SKM-1 (cell line): Measurements from ENCODE around the gene SLC13A1.
"Not testable (repeated sequence)": the region's sequence is repeated elsewhere in the genome, so short reads cannot be mapped to it uniquely, and the experiment has no call there.

ENCODE experiments used
- DNase-seq: peaks from one replicate; lab custom pipeline; 2025; ENCODE audit not compliant: unreplicated experiment; lab: John Stamatoyannopoulos, UW

The SLC13A1 gene

GRCh38 chr7:123126691-123127090 lies 73.1 kb downstream of the SLC13A1 start:
- DNase-seq, result no peak

GRCh38 chr7:123126171-123126570 lies 73.6 kb downstream of the SLC13A1 start:
- DNase-seq, result no peak

GRCh38 chr7:123125231-123125630 lies 74.5 kb downstream of the SLC13A1 start:
- DNase-seq, result no peak

GRCh38 chr7:123122916-123123315 lies 76.9 kb downstream of the SLC13A1 start:
- no peak for DNase-seq

GRCh38 chr7:123120286-123120685 lies 79.5 kb downstream of the SLC13A1 start:
- DNase-seq, result no peak

- DNase-seq, result no peak
Measured at GRCh38 chr7:123115331-123115730, 84.4 kb downstream of the SLC13A1 start.

- DNase-seq, result no peak
Measured at GRCh38 chr7:123114288-123114687, 85.5 kb downstream of the SLC13A1 start.

- no peak for DNase-seq
Measured at GRCh38 chr7:123112833-123113232, 86.9 kb downstream of the SLC13A1 start.

- no peak for DNase-seq
Measured at GRCh38 chr7:123099712-123100111, 100.1 kb downstream of the SLC13A1 start.

GRCh38 chr7:123096976-123097375 lies 102.8 kb downstream of the SLC13A1 start:
- no peak for DNase-seq

GRCh38 chr7:123096434-123096833 lies 103.3 kb downstream of the SLC13A1 start:
- DNase-seq, result no peak

GRCh38 chr7:123090456-123090855 lies 109.3 kb downstream of the SLC13A1 start:
- DNase-seq, result no peak

GRCh38 chr7:123086910-123087309 lies 112.9 kb downstream of the SLC13A1 start:
- not testable (repeated sequence) for DNase-seq

- not testable (repeated sequence) for DNase-seq
Measured at GRCh38 chr7:123084861-123085260, 114.9 kb downstream of the SLC13A1 start.

GRCh38 chr7:123079021-123079420 lies 120.7 kb downstream of the SLC13A1 start:
- no peak for DNase-seq

GRCh38 chr7:123075838-123076467 lies 123.8 kb downstream of the SLC13A1 start:
- DNase-seq, result peak; percentile 4

- DNase-seq, result no peak
Measured at GRCh38 chr7:123070702-123071286, 129.0 kb downstream of the SLC13A1 start.

- no peak for DNase-seq
Measured at GRCh38 chr7:123067814-123068213, 132.0 kb downstream of the SLC13A1 start.
